ENCODE measurements around the gene SPINT1.
"Not testable (repeated sequence)": the region's sequence is repeated elsewhere in the genome, so short reads cannot be mapped to it uniquely, and the experiment has no call there.

SPINT1 gene

DNA sequence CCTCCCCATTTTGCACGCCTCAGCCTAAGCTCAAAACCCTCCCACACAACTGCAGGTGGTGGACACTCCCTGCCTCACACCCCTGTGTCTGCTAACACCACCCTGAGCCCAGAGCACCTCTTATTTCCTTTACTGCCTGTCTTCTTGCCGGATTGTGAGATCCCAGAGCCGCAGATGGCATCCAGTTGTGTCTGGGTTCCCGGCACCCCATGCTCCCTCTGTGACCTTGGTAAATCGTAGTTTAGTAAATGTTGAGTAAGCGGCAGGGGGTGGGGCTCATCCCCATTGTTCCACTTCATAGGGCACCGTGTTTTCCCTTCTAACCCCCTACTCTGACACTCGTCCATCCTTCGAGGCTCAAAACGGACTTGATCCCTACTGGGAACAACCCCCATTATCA, 14.9 kb downstream of the SPINT1 start:
- H3K36me3 Mint-ChIP-seq (ENCODE audit: low read depth), result peaks cover 3% of the 10 kb centered on the region
- peaks cover 12% of the 10 kb centered on the region for H3K27me3 Mint-ChIP-seq (ENCODE audit: low read depth)
- peaks cover 11% of the 10 kb centered on the region for H3K4me1 Mint-ChIP-seq
- H3K27ac Mint-ChIP-seq, result peak overlapping the region in 2 of 3 experiments; percentile 14 to 93
- H3K4me3 Mint-ChIP-seq, result no peak overlapping the region
- no peaks in the 10 kb centered on the region for H3K9me3 Mint-ChIP-seq
- TF ChIP-seq CTCF (IDR thresholded peaks at IDR 0.05; ENCODE audit: unreplicated experiment in 3 of 3), result no peak

GRCh38 chr15:40859206-40859851, 15.5 kb downstream of the SPINT1 start:
- peaks cover 3% of the 10 kb centered on the region for H3K36me3 Mint-ChIP-seq (ENCODE audit: low read depth)
- TF ChIP-seq CTCF (IDR thresholded peaks at IDR 0.05; ENCODE audit: unreplicated experiment in 3 of 3), result peak; percentile 57 to 66 (median 58)

DNA sequence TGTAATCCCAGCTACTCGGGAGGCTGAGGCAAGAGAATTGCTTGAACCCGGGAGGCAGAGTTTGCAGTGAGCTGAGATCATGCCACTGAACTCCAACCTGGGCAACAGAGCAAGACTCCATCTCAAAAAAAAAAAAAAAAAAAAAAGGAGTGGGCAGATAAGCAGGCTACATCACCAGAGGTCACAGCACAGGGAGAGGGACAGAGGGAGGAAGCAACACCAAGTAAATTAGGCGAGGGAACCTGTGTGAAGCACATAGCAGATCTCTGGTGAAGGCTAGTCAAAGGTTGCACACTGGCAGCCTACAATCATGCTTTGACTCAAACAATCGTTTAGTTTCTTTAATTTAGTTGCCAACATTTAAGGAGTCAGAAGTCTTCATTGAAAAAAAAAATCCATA, 17.3 kb downstream of the SPINT1 start:
- not testable (repeated sequence) for H3K36me3 Mint-ChIP-seq (ENCODE audit: low read depth); H3K9me3 Mint-ChIP-seq; H3K27ac Mint-ChIP-seq; H3K4me3 Mint-ChIP-seq
- Mint-ChIP-seq H3K4me1 (peaks cover 13% of the 10 kb centered on the region), H3K27me3 (ENCODE audit: low read depth) (peaks cover 17% of the 10 kb centered on the region)

More at GRCh38 chr15:40859206-40859851, 15.5 kb downstream of the SPINT1 start:
- H3K27me3 Mint-ChIP-seq (ENCODE audit: low read depth), result peaks cover 16% of the 10 kb centered on the region
- peaks cover 11% of the 10 kb centered on the region for H3K4me1 Mint-ChIP-seq
- no peaks in the 10 kb centered on the region for H3K9me3 Mint-ChIP-seq
- H3K4me3 Mint-ChIP-seq, result peak overlapping the region in 1 of 3 experiments; percentile 51
- H3K27ac Mint-ChIP-seq, result peak overlapping the region; percentile 22 to 93 (median 51)

DNA sequence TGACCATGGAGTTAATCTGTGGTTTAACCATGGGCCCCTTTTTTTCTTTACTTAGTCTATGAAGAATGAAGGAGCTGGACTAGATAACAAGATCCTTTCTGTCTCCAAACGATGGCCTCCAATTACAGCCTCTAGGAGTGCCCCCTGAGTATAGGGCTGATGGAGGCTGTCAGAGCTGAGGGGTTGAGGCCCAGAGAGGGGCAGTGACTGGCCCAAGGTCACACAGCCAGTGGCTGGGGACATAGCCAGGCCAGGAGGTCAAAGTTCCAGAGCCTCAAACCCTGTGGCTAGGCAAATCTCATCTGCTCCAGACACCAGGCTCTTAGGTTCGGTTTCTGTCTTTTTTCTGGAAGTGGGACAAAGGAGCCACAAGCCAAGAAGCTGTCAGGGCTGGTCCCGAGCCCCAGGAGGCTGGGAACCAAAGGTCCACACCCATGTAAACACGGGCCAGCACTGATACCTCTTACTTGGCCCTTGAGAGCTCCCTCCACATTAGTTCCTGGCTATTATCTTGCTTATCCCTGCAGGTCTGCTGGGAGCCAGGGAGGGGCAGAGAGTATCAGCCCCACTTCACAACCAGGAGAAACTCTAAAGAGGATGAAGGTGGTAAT, 19.9 kb downstream of the SPINT1 start:
- Mint-ChIP-seq H3K4me1 (peaks cover 7% of the 10 kb centered on the region), H3K27me3 (ENCODE audit: low read depth) (peaks cover 14% of the 10 kb centered on the region), H3K4me3 (no peak overlapping the region), H3K9me3 (no peaks in the 10 kb centered on the region), H3K36me3 (ENCODE audit: low read depth) (no peaks in the 10 kb centered on the region), H3K27ac (no peak overlapping the region)
- no peak for TF ChIP-seq CTCF (IDR thresholded peaks at IDR 0.05; ENCODE audit: unreplicated experiment in 3 of 3)

DNA sequence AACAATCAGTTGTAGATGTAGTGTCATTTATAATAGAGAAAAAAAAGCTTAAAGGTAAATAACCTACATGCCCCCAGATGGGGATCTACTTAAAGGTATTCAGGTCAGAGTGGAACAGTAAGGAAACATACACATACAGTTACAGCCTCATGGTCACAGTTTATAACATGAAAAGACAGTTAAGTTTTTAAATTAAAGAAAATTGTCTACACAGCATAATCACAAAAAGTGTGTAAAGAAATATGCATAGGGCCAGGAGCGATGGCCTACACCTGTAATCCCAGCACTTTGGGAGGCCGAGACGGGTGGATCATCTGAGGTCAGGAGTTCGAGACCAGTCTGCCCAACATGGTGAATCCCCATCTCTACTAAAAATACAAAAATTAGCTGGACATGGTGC, 23.4 kb downstream of the SPINT1 start:
- Mint-ChIP-seq H3K27me3 (ENCODE audit: low read depth) (peaks cover 13% of the 10 kb centered on the region), H3K4me3 (no peak overlapping the region), H3K36me3 (ENCODE audit: low read depth) (no peaks in the 10 kb centered on the region), H3K4me1 (peaks cover 3% of the 10 kb centered on the region), H3K9me3 (no peaks in the 10 kb centered on the region), H3K27ac (no peak overlapping the region)
- TF ChIP-seq CTCF (IDR thresholded peaks at IDR 0.05; ENCODE audit: unreplicated experiment in 3 of 3), result no peak

- Mint-ChIP-seq H3K4me3 (peak overlapping the region in 1 of 3 experiments; percentile 48), H3K4me1 (peaks cover 8% of the 10 kb centered on the region), H3K9me3 (no peaks in the 10 kb centered on the region), H3K36me3 (ENCODE audit: low read depth) (no peaks in the 10 kb centered on the region), H3K27ac (no peak overlapping the region), H3K27me3 (ENCODE audit: low read depth) (peaks cover 15% of the 10 kb centered on the region)
- TF ChIP-seq CTCF (IDR thresholded peaks at IDR 0.05; ENCODE audit: unreplicated experiment in 3 of 3), result no peak
These were observed 25.8 kb downstream of the SPINT1 start for GRCh38 chr15:40869686-40870085.

All from nephron (organoid).